ENCODE data around the gene TTC12. TPM values are rescaled to one million over a fixed set of nuclear protein-coding genes. Genes with fewer than 3 reads are reported as not detected.

The TTC12 gene
- total RNA-seq, 1 experiment from 2014 or later = 7.6 TPM

DNA sequence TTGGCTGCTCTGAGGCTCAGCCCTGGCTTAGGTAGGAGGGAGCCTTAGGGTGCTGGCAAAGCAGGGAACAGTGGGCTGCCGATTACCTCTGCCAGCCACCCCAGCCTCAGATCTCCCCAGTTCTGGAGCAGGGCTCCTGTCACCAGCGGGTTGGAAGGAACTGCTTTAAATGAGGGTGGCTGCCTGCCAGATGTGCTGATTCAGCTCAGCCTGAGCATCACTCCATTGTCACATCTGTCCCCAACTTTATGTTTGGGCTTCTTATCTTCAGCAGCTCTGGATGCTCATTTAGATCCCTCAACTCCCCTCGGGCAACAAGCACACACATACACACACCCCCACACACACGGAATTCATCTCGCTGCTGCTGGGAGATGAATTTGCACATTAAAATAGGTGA, 56.3 kb downstream of the TTC12 start (continued):
- TF ChIP-seq, protein P1, sequence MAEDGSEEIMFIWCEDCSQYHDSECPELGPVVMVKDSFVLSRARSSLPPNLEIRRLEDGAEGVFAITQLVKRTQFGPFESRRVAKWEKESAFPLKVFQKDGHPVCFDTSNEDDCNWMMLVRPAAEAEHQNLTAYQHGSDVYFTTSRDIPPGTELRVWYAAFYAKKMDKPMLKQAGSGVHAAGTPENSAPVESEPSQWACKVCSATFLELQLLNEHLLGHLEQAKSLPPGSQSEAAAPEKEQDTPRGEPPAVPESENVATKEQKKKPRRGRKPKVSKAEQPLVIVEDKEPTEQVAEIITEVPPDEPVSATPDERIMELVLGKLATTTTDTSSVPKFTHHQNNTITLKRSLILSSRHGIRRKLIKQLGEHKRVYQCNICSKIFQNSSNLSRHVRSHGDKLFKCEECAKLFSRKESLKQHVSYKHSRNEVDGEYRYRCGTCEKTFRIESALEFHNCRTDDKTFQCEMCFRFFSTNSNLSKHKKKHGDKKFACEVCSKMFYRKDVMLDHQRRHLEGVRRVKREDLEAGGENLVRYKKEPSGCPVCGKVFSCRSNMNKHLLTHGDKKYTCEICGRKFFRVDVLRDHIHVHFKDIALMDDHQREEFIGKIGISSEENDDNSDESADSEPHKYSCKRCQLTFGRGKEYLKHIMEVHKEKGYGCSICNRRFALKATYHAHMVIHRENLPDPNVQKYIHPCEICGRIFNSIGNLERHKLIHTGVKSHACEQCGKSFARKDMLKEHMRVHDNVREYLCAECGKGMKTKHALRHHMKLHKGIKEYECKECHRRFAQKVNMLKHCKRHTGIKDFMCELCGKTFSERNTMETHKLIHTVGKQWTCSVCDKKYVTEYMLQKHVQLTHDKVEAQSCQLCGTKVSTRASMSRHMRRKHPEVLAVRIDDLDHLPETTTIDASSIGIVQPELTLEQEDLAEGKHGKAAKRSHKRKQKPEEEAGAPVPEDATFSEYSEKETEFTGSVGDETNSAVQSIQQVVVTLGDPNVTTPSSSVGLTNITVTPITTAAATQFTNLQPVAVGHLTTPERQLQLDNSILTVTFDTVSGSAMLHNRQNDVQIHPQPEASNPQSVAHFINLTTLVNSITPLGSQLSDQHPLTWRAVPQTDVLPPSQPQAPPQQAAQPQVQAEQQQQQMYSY (CRISPR knock-in tag; IDR thresholded peaks at IDR 0.05) = no peak
- no peak for TF ChIP-seq NR3C1 (CRISPR knock-in tag; conservative IDR thresholded peaks at IDR 0.05; ENCODE audit: low read depth)
- no peak for TF ChIP-seq ZNF263 (CRISPR knock-in tag; IDR thresholded peaks at IDR 0.05; ENCODE audit: low read depth)

- DNase-seq (ENCODE audit: low spot score) = no peak
- ChIA-PET POLR2A (no interaction called here), CTCF (no interaction called here)
- Mint-ChIP-seq H3K27me3 (ENCODE audit: low read depth) (no peaks in the 10 kb centered on the region), H3K4me1 (peaks cover 23% of the 10 kb centered on the region), H3K27ac (no peak overlapping the region), H3K9me3 (peaks cover 3% of the 10 kb centered on the region), H3K36me3 (no peaks in the 10 kb centered on the region), H3K4me3 (no peak overlapping the region)
- TF ChIP-seq GRHL2 (CRISPR knock-in tag; IDR thresholded peaks at IDR 0.05; ENCODE audit: insufficient replicate concordance, severe bottlenecking) (no peak), ZNF512 (CRISPR knock-in tag; IDR thresholded peaks at IDR 0.05; ENCODE audit: borderline replicate concordance) (no peak), TEAD1 (CRISPR knock-in tag; IDR thresholded peaks at IDR 0.05) (no peak), SMAD3 (CRISPR knock-in tag; IDR thresholded peaks at IDR 0.05; ENCODE audit: borderline replicate concordance) (no peak), OVOL2 (CRISPR knock-in tag; IDR thresholded peaks at IDR 0.05; ENCODE audit: borderline replicate concordance) (no peak), TEAD4 (CRISPR knock-in tag; IDR thresholded peaks at IDR 0.05) (no peak), ZNF121 (CRISPR knock-in tag; IDR thresholded peaks at IDR 0.05) (no peak)
- TF ChIP-seq, protein P2, sequence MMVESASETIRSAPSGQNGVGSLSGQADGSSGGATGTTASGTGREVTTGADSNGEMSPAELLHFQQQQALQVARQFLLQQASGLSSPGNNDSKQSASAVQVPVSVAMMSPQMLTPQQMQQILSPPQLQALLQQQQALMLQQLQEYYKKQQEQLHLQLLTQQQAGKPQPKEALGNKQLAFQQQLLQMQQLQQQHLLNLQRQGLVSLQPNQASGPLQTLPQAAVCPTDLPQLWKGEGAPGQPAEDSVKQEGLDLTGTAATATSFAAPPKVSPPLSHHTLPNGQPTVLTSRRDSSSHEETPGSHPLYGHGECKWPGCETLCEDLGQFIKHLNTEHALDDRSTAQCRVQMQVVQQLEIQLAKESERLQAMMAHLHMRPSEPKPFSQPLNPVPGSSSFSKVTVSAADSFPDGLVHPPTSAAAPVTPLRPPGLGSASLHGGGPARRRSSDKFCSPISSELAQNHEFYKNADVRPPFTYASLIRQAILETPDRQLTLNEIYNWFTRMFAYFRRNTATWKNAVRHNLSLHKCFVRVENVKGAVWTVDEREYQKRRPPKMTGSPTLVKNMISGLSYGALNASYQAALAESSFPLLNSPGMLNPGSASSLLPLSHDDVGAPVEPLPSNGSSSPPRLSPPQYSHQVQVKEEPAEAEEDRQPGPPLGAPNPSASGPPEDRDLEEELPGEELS (CRISPR knock-in tag; IDR thresholded peaks at IDR 0.05) = no peak
- ATAC-seq = no peak
These were observed 57.9 kb downstream of the TTC12 start for GRCh38 chr11:113372309-113372708.

DNA sequence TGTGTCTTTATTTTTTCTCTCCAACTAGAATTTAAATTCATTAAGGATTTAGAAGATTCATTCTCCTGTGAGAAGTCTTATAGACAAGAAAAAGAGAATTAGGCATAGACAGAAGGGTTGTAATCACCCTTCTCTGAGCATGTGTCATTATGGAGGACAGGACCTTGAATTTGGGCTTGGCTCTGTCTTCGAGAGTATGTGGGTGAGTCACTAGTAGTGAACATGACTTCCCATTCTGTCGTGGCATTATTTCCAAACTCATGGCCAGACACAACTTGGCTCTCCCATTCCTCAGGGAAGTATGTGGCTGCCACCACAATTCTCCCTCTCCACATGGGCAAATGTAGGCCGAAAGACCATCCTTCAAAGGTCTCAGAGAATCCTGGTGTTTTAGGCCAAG, 58.9 kb downstream of the TTC12 start:
- Mint-ChIP-seq H3K9me3 (peaks cover 3% of the 10 kb centered on the region), H3K27me3 (ENCODE audit: low read depth) (no peaks in the 10 kb centered on the region), H3K27ac (no peak overlapping the region), H3K4me3 (no peak overlapping the region), H3K36me3 (no peaks in the 10 kb centered on the region), H3K4me1 (peaks cover 25% of the 10 kb centered on the region)
- DNase-seq (ENCODE audit: low spot score) (no peak), ATAC-seq (no peak)
- CTCF ChIA-PET = no interaction called here
- POLR2A ChIA-PET = no interaction called here
- TF ChIP-seq ZNF425 (CRISPR knock-in tag; conservative IDR thresholded peaks at IDR 0.05) (no peak), E2F5 (CRISPR knock-in tag; IDR thresholded peaks at IDR 0.05) (no peak), NR3C1 (CRISPR knock-in tag; conservative IDR thresholded peaks at IDR 0.05; ENCODE audit: low read depth) (no peak), NR1H2 (CRISPR knock-in tag; IDR thresholded peaks at IDR 0.05) (no peak), NFE2L1 (CRISPR knock-in tag; IDR thresholded peaks at IDR 0.05) (no peak), FOXK1 (CRISPR knock-in tag; IDR thresholded peaks at IDR 0.05) (no peak), ZNF423 (CRISPR knock-in tag; IDR thresholded peaks at IDR 0.05) (no peak), CREM (CRISPR knock-in tag; IDR thresholded peaks at IDR 0.05) (no peak), CBFB (CRISPR knock-in tag; IDR thresholded peaks at IDR 0.05; ENCODE audit: low read depth) (no peak)
- TF ChIP-seq, protein P3, sequence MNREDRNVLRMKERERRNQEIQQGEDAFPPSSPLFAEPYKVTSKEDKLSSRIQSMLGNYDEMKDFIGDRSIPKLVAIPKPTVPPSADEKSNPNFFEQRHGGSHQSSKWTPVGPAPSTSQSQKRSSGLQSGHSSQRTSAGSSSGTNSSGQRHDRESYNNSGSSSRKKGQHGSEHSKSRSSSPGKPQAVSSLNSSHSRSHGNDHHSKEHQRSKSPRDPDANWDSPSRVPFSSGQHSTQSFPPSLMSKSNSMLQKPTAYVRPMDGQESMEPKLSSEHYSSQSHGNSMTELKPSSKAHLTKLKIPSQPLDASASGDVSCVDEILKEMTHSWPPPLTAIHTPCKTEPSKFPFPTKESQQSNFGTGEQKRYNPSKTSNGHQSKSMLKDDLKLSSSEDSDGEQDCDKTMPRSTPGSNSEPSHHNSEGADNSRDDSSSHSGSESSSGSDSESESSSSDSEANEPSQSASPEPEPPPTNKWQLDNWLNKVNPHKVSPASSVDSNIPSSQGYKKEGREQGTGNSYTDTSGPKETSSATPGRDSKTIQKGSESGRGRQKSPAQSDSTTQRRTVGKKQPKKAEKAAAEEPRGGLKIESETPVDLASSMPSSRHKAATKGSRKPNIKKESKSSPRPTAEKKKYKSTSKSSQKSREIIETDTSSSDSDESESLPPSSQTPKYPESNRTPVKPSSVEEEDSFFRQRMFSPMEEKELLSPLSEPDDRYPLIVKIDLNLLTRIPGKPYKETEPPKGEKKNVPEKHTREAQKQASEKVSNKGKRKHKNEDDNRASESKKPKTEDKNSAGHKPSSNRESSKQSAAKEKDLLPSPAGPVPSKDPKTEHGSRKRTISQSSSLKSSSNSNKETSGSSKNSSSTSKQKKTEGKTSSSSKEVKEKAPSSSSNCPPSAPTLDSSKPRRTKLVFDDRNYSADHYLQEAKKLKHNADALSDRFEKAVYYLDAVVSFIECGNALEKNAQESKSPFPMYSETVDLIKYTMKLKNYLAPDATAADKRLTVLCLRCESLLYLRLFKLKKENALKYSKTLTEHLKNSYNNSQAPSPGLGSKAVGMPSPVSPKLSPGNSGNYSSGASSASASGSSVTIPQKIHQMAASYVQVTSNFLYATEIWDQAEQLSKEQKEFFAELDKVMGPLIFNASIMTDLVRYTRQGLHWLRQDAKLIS (CRISPR knock-in tag; IDR thresholded peaks at IDR 0.05; ENCODE audit: borderline replicate concordance) = no peak
